HepG2 (cell line): ENCODE results near the gene OTUB2. TPM values are rescaled to one million over a fixed set of nuclear protein-coding genes. Genes with fewer than 3 reads are reported as not detected.

Experiments
- BCL6 ChIP-seq: IDR thresholded peaks from 2 replicates; pipeline ENCODE4 v1.6.1; 2016; ENCODE audit warnings: missing genetic modification reagents, missing compliant biosample characterization
- HMGA1 ChIP-seq: sonication (generic); formaldehyde crosslinking; conservative IDR thresholded peaks from 2 replicates; pipeline ENCODE4 v1.4.0; 2020; ENCODE audit warnings: missing genetic modification reagents
- IKZF1 ChIP-seq: fragments of 450-650 bp; IDR thresholded peaks from 2 replicates; pipeline ENCODE4 v1.7.1; 2016
- IRF1 ChIP-seq: sonication (generic); formaldehyde crosslinking; IDR thresholded peaks from 2 replicates; pipeline ENCODE4 v1.4.0; 2020; ENCODE audit warnings: low read depth, mild to moderate bottlenecking, missing genetic modification reagents
- MEIS2 ChIP-seq: sonication (generic); formaldehyde crosslinking; IDR thresholded peaks from 2 replicates; pipeline ENCODE4 v1.9.0; 2021; ENCODE audit warnings: mild to moderate bottlenecking, missing genetic modification reagents
- PREB ChIP-seq: sonication (generic); formaldehyde crosslinking; IDR thresholded peaks from 2 replicates; pipeline ENCODE4 v1.4.0; 2020; ENCODE audit warnings: missing genetic modification reagents
- RAD51 ChIP-seq: fragments of 450-650 bp; IDR thresholded peaks from 2 replicates; pipeline ENCODE4 v1.6.1; 2016; ENCODE audit warnings: borderline replicate concordance
- RCOR2 ChIP-seq: IDR thresholded peaks from 2 replicates; pipeline ENCODE4 v1.6.1; 2016; ENCODE audit warnings: missing biosample characterization, missing genetic modification reagents
- STAG1 ChIP-seq: sonication (generic); formaldehyde crosslinking; IDR thresholded peaks from 2 replicates; pipeline ENCODE4 v1.4.0; 2020; ENCODE audit warnings: missing genetic modification reagents
- TARDBP ChIP-seq: sonication (generic); formaldehyde crosslinking; IDR thresholded peaks from 2 replicates; pipeline ENCODE4 v1.8.0; 2022; ENCODE audit warnings: mild to moderate bottlenecking, missing genetic modification reagents
- YEATS2 ChIP-seq: sonication (generic); formaldehyde crosslinking; IDR thresholded peaks from 2 replicates; pipeline ENCODE4 v1.4.0; 2020; ENCODE audit warnings: missing genetic modification reagents, borderline replicate concordance
- ZBTB44 ChIP-seq: sonication (generic); formaldehyde crosslinking; IDR thresholded peaks from 2 replicates; pipeline ENCODE4 v1.4.0; 2020; ENCODE audit warnings: missing genetic modification reagents
- ZGPAT ChIP-seq: IDR thresholded peaks from 2 replicates; pipeline ENCODE4 v1.6.1; 2016; ENCODE audit warnings: mild to moderate bottlenecking
- ZNF282 ChIP-seq: fragments of 450-650 bp; IDR thresholded peaks from 2 replicates; pipeline ENCODE4 v1.6.1; 2018; ENCODE audit not compliant: partially characterized antibody
- ZNF3 ChIP-seq: IDR thresholded peaks from 2 replicates; pipeline ENCODE4 v1.7.0; 2017; ENCODE audit warnings: inconsistent platforms
- ZNF530 ChIP-seq: sonication (generic); formaldehyde crosslinking; IDR thresholded peaks from 2 replicates; pipeline ENCODE4 v1.5.0; 2020; ENCODE audit warnings: low read depth, mild to moderate bottlenecking, missing genetic modification reagents
- ZNF563 ChIP-seq: sonication (generic); formaldehyde crosslinking; IDR thresholded peaks from 2 replicates; pipeline ENCODE4 v1.8.0; 2022; ENCODE audit warnings: mild to moderate bottlenecking, moderate library complexity, missing genetic modification reagents
- ZNF687 ChIP-seq: sonication (generic); formaldehyde crosslinking; IDR thresholded peaks from 2 replicates; pipeline ENCODE4 v1.5.1; 2020; ENCODE audit warnings: mild to moderate bottlenecking, missing genetic modification reagents, moderate library complexity
- polyA plus RNA-seq, 8 experiments: library from polyadenylated mRNA; depleted of rRNA in 3 of 8; stranded (reverse) in 7 of 8; unstranded in 1 of 8; fragments of >200 nt; fragmentation: Illumina TruSeq in 4 of 8; extraction: Trizol in 4 of 8; gene quantifications; 2 replicates each; pipeline versions ENCODE4 v1.2.1 to v1.2.3, GENCODE V29; 2011 to 2016; ENCODE audit warnings: low read depth in 4 of 8, missing spikeins in 1 of 8, mixed read lengths in 1 of 8; ENCODE audit not compliant: insufficient read depth in 1 of 8
- total RNA-seq, 5 experiments: library from RNA; depleted of rRNA; stranded (reverse); fragments of >200 nt; fragmentation: Illumina TruSeq; extraction: Trizol; gene quantifications; 2 replicates each; pipeline ENCODE4 v1.2.3, GENCODE V29; 2016; ENCODE audit warnings: low read depth in 1 of 5
- TF ChIP-seq, protein P1 (sequence below): sonication (generic); formaldehyde crosslinking; IDR thresholded peaks from 2 replicates; pipeline ENCODE4 v1.4.0; 2020; ENCODE audit warnings: missing genetic modification reagents

The OTUB2 gene
- total and polyA plus RNA-seq, 2 of the 13 experiments (the other 11 are each of a cell fraction or from before 2014, with no cell fraction given), result 2.2 to 2.4 TPM

GRCh38 chr14:94028450-94028826 lies 2.3 kb downstream of the OTUB2 start (continued):
- TF ChIP-seq STAG1 (CRISPR knock-in tag) (peak; percentile 47), IRF1 (CRISPR knock-in tag) (no peak), YEATS2 (CRISPR knock-in tag) (no peak; the same call in 1 of the 2 replicates), IKZF1 (no peak), ZNF563 (CRISPR knock-in tag) (0 out of 2 replicates have a peak, but pooled peaks have one; percentile 30), MEIS2 (CRISPR knock-in tag) (0 out of 2 replicates have a peak, but pooled peaks have one; percentile 27), RCOR2 (CRISPR knock-in tag) (peak; percentile 82; the same call in 1 of the 2 replicates), ZNF530 (no peak), HMGA1 (CRISPR knock-in tag) (no peak), ZNF3 (CRISPR knock-in tag) (peak; percentile 90), PREB (CRISPR knock-in tag) (no peak), BCL6 (CRISPR knock-in tag) (0 out of 2 replicates have a peak, but pooled peaks have one; percentile 31), ZNF687 (CRISPR knock-in tag) (peak; percentile 40), ZBTB44 (CRISPR knock-in tag) (no peak), TARDBP (CRISPR knock-in tag) (no peak), RAD51 (no peak), ZNF282 (no peak), ZGPAT (CRISPR knock-in tag) (peak; percentile 47; the same call in 1 of the 2 replicates)
- TF ChIP-seq, protein P1, sequence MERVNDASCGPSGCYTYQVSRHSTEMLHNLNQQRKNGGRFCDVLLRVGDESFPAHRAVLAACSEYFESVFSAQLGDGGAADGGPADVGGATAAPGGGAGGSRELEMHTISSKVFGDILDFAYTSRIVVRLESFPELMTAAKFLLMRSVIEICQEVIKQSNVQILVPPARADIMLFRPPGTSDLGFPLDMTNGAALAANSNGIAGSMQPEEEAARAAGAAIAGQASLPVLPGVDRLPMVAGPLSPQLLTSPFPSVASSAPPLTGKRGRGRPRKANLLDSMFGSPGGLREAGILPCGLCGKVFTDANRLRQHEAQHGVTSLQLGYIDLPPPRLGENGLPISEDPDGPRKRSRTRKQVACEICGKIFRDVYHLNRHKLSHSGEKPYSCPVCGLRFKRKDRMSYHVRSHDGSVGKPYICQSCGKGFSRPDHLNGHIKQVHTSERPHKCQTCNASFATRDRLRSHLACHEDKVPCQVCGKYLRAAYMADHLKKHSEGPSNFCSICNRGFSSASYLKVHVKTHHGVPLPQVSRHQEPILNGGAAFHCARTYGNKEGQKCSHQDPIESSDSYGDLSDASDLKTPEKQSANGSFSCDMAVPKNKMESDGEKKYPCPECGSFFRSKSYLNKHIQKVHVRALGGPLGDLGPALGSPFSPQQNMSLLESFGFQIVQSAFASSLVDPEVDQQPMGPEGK (CRISPR knock-in tag), result peak; percentile 85
